HG02798 (cell line): Measurements from ENCODE around the gene SERGEF.

ENCODE experiments used
- ATAC-seq: cut with Tn5 transposase; IDR thresholded peaks from one replicate; pipeline ENCODE4 v1.9.1; 2021; ENCODE audit warnings: mild to moderate bottlenecking; ENCODE audit not compliant: unreplicated experiment, poor library complexity

The SERGEF gene

GRCh38 chr11:17822401-17822781, 190.5 kb downstream of the SERGEF start:
- ATAC-seq: no peak

DNA sequence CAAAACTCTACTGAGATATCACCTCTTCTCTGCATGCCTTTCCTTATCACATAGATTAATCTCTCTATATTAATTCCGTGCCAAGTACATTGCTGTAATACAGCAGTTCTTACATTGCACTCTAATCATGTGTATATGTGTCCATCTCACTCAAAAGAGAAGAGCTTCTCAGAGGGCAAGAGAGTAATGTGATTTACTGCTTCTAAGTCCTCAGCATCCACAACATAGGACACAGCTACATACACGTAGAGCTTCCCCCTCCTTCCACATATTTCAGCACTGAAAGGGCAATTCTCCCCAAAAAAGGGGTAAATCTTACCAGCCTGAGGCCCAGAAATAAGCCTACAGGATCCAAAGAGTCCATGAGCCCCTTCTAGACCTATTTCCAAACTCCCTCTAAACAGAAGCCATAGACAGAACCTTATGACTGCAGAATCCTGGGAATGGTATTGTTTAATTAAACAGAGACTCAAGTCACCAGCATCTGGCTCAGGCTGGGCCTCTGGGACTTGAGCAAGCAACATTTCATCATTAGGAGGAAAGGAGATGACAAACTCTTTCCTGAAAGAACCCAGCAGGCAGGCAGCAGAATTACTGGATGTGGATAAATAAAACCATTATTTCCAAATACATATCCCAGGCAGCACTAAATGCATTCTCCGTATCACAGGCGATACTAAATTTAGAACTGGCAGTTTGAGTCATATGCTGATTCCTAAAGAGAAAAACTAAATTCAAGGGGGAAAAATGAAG, 191.0 kb downstream of the SERGEF start:
- ATAC-seq: no peak

- no peak for ATAC-seq
Measured at GRCh38 chr11:17816232-17816931, 196.5 kb downstream of the SERGEF start.

- ATAC-seq: no peak
Measured at GRCh38 chr11:17814546-17814945, 198.3 kb downstream of the SERGEF start.

- no peak for ATAC-seq
Measured at GRCh38 chr11:17813391-17814059, 199.3 kb downstream of the SERGEF start.

DNA sequence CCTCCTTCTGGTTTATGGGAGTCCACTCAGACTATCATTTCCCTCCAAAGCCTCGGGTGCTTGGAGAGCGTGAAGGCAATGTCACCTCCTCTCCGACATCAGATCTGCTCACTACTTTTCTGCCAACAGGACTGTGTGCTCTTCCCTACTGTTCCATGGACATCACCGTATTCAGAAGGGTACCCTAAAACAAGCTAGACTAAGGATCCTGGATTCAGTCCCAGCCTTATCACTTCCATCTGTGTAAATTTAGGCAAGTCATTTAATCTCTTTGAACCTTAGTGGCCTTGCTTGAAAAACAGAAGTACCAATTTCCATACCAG, 200.0 kb downstream of the SERGEF start:
- ATAC-seq: no peak

GRCh38 chr11:17812091-17812864, 200.6 kb downstream of the SERGEF start:
- ATAC-seq: no peak

GRCh38 chr11:17811352-17811751, 201.5 kb downstream of the SERGEF start:
- no peak for ATAC-seq

GRCh38 chr11:17810746-17811145, 202.1 kb downstream of the SERGEF start:
- ATAC-seq: no peak

GRCh38 chr11:17810041-17810440, 202.8 kb downstream of the SERGEF start:
- ATAC-seq: no peak

DNA sequence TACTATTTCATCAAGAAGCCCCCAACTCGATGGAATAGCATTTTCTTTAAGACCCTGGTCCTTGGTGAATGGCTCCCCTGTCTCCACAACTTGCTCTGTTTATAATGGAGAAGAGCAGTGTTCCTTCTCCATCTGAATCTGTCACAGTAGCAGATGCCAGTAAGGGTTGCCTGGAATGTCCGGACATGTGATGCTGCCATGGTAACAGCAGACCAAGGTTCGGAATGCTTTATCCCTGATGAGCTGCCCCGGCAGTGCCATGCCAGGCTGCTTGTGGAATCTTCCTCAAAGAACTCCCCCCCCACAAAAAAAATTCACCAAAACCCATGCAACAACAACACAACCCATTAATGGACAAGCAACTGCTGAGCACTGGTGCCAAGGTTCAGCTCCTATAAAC, 205.8 kb downstream of the SERGEF start:
- ATAC-seq: no peak

DNA sequence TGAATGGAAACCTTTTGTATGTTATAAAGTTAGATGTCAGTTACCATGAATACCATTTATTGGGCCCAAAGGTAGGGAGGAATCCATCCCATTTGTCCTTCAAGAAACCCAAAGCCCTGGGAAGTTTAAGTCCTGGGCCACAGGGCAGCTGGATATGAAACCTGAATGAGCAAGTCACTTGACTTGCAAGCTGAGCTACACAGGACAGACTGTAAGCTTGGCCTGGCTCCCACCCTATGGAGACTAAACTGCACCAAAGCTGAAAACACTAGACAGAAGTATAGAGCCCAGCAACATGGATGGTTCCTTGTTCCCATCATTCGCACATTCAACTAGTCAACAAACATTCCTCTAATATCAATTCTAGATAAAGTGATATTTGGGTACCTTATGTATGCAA, 207.0 kb downstream of the SERGEF start:
- no peak for ATAC-seq

GRCh38 chr11:17805043-17805442, 207.8 kb downstream of the SERGEF start:
- no peak for ATAC-seq

DNA sequence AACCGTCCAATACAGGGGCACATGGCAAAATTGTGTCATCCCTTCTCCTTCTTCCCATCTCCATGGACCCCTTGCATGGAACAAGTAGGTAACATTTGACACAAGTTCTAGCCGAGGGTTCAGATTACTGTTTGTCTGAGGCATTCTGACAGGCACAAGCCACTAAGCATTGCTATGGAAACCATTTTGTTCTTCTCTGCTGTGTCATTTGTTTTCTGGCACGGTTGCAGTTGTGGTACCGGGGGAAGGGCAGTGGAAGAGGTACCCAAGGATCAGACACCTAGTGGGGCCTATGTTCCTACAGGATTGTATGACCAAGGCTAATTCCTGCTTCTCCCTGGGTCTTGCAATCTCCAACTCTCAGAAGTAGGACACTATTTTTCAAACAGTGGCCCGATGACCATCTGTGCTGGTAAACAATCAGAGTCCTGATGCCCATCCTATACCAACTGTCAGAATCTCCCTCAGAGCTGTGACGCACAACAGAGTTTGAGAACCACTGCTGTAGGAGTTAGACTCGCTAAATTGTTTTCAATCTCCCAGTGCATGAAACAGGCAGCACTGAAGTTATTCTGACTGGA, 209.0 kb downstream of the SERGEF start:
- ATAC-seq: no peak

DNA sequence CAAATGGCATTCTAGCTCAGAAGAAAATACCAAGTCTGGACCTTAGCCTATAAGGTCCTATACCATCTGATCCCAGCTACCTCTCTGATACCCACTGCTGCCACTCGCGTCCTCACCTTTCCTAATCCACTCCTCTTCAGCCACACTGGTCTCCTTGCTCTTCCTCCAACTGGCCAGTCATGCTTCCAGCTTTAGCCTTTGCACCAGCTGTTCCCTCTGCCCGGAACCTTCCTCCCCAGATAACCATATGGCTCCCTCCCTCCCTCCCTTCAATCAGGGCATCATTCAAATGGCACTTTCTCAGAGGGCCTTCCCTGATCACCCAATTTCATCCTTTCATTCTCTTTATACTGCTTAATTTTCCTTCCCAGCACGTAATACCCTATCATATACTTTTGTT, 210.4 kb downstream of the SERGEF start:
- ATAC-seq: no peak

GRCh38 chr11:17801166-17801565, 211.7 kb downstream of the SERGEF start:
- ATAC-seq: no peak

DNA sequence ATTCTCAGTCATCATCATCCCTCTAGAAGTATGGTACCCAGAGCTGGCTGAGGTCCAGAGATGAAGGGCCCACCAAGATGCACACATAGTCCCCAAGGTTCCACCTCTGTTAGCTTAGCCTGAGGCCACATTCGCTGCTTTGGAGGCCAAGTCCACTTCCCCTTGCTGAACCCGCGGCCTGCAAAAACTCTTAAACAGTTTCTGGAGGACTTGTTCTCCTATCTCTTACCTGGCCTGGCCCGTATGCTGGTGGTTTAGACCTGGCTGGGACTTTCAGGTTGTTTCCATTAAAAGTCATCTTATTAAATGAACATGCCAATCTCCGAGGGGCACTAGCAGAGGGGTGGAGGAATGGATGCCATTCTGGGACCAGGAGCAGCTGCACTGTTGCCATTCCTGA, 213.7 kb downstream of the SERGEF start:
- ATAC-seq: no peak

DNA sequence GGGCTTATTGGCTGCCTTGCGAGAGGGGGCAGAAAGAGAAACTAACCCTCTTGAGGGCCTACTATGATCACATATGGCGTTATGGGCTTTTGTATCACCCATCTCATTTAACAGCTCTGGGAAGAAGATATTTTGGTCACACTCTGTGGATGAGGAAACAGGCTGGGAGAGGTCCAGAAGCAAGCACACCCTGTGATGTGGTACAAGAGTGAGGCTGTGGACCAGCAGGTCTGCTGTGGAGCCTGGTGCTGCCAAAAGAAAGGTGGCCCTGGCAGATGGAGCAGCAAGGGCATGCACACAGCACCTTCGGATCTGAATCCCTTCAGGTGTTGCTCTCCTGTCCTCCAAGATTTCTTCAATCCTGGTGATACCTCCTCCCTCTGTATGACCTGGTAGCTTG, 214.1 kb downstream of the SERGEF start:
- no peak for ATAC-seq

DNA sequence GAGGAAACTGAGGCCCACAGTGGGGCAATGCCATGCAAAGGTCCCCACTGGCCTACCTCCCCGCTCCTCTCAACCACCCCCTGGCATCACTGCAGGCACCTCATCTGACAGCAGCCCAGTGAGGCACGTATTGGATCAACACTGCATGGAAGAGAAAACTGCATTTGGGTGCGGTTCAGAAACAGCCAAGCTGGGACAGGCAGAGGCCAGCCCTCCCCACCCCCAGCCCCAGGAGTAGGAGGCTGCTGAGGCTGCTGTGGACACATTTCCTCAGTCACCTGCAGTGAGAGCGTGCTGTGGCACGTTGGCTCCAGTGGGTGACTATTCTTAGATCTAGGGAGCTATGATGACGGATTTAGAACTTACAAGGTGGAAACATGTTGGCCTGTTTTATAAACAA, 214.6 kb downstream of the SERGEF start:
- no peak for ATAC-seq

DNA sequence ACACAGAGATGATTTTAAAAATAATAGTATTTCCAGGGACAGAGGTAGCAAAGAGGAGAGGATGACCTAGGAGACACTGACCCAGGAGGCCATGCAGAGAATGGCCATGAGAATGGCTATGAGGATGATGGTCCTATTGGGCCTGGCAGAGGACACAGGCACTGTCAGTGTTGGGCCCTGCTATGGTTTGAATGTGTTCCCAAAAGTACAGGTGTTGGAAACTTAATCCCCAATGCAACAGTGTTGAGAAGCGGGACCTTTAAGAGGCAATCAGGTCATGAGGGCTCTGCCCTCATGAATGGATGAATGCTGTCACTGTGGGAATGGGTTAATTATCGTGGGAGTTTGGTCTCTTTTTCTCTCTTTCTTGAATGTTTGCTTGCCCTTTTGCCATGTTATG, 216.7 kb downstream of the SERGEF start:
- no peak for ATAC-seq

- ATAC-seq: no peak
Measured at GRCh38 chr11:17794981-17795380, 217.9 kb downstream of the SERGEF start.
